Activated naive CD8-positive, alpha-beta T cell treated with anti-CD3 and anti-CD28 coated beads, Interleukin-2, amount 50 U/mL, for 16 hours (primary cell): ENCODE data around the gene CCDC117.

Experiments
- DNase-seq: peaks from one replicate; pipeline ENCODE4 v3.0.0-alpha.2; 2020; ENCODE audit warnings: low read depth, low spot score

The CCDC117 gene

DNA sequence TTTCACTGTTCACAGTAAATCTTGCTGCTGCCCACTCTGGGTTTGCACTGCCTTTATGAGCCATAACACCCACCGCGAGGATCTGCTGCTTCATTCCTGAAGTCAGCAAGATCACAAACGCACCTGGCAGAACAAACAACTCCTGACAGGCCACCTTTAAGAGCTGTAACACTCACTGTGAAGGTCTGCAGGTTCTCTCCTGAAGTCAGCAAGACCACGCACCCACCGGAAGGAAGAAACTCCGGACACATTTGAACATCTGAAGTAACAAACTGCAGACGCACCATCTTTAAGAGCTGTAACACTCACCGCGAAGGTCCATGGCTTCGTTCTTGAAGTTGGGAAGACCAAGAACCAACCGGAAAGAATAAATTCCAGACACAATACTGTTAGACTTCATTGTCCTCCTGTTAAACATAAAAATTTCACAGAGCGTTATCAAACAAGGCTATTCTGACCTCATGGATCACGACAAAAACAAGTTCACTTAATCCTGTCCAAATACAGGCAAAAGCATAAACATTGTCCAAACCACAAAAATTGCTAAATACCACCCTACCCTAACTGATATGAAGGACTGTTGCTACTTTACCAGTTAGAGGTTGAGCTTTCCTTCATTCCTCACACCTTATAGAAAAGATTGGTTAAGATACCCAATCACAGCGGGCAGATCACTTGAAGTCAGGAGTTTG lies 3.0 kb upstream of the CCDC117 start:
- DNase-seq, result no peak

DNA sequence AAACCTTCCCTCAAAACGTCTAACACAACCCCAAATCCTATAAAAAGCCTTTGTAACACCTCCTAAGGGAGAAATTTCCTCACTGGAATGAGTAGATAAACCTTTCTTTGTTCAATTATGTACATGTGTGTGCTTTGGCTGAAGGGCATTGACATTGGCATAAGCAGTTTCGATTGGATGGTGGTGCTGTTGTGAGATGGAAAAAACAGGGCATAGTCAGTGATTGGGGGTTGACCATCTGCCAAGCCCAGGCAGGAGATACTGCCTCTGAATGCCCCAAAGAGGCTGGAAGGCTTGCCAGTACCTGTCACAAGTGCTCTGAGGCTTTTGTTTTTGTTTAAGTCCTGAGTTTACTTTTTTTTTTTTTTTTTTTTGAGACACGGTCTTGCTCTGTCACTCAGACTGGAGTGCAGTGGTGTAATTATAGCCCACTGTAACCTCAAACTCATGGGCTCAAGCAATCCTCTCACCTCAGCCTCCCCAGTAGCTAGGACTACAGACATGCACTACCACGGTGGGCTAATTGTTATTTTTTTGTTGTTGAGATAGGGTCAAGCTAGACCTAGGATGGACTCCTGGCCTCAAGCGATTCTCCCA lies 1.2 kb upstream of the CCDC117 start:
- DNase-seq, result no peak

DNA sequence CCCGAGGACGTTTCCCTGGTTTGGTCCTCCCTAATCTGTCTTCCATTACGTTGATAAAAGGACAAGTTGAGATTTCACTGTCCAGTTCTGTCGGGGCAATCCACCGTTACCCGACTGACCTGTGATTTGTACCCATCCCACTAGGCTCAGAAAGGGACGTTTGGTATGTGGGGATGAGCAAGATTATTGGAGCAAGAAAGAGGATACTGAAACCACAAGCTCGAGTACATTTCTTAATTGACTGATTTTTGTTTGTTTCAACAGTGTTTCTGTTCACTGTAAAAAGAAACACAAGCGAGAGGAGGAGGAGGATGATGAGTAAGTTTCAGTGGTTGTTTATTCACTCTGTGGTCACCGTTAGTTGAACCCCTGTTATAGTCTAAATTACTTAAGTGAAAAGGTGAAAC lies 969 bp downstream of the CCDC117 start:
- DNase-seq, result no peak

DNA sequence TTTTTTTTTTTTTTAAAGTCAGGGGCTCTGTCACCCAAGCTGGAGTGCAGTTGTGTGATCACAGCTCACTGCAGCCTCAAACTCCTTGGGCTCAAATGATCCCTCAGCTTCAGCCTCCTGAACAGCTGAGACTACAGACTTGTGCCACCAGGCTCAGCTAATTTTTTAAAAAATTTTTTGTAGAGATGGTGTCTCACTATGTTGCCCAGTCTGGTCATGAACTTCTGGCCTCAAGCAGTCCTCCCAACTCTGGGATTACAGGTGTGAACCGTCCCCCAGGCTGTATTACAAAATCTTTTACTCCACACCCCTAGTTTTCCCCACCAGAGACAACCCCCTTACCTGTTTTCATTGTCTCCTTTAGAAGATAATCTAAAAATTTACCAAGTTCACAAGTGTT lies 1.9 kb downstream of the CCDC117 start:
- no peak for DNase-seq

DNA sequence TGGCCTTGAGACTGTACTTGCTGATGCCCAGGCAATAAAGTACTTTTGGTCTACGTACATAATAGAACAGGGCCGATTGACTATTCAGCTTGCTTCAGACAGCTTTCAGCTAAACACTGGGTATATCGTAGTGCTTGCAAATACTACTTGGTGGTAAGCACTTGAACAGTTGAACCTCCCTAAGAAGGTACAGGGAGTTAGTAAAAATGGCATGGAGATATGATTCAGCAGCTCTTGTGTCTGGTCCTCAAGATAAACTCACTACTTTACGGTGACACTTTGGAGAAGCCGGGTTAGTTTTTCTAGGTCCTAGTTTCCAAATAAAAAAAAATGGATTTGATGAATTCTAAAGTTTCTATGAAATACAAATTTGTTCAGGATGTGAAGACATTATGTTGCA lies 7.3 kb downstream of the CCDC117 start:
- no peak for DNase-seq

DNA sequence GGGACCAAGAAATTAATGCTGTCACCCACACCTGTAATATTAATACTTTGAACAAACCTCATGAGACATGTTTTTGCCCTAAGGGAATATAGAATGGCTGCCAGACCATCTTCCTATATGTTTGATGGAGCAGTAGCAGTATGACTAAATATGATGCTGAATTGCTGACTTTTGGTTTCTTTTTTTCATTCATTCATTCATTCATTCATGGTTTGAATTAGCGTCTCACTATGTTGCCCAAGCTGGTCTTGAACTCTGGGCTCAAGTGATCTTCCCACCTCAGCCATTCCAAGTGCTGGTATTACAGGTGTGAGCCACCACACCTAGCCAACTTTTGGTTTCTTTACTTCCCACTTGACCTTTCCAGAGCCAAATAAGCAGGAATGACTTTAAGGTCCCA lies 7.8 kb downstream of the CCDC117 start:
- DNase-seq, result no peak

DNA sequence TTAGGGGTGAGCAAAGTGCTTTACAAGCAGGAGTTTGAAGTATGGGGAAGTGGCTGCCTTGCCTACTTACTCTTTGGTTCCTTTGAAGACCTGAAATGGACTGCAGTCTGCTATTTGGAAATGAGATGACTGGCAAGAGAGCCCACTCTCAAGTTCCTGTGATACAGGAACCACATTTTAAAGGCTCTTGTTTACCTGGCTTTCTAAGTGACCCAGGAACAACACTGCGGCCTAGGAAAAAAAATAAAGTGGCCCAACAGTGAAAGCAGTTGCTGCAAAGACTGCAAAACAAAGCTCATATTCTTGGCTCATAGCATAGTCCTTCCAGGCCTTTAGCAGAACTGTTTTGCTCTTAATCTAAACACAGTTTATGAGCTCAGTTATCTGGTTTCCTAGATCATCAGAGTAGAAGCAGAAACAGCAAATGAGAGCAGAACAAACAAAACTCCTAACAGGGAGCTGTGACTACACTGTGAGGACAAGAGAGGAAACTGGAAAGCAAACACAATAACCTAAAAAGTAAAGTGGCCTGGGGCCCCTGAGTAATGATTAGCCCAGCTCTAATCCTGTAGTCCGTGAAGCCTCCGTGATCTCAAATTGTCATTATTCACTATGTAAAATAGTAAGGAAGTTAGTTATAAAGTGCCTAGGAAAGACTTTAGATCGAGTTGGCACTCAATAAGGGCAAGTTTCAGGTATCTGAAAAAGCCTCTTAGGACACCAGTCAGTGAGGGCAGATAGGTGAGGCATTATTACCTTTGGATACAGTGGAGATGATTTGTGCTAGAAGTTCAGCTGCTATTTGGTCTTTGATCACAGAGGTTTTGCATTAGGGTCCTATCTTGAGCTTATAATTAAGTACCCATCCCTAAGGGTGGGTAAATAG lies 11.5 kb downstream of the CCDC117 start:
- no peak for DNase-seq

DNA sequence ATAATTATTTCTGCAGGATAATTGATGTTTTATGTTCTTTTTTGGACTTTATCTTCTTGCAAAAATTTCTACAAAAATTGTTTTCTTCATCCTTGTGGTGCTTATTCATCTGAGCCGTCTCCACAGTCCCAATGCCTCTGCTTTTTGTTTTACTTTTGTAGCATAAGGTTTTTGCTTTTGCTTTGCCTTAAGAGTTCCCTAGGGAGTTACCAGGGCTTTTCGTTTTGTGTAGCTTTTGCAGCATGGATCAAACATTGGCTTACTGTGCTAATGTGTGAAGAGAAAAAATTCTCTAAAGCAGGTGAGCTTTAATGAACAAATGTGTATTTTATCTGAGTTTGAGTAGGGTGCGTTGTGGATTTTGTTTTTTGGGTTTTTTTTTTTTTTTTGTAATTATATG lies 16.1 kb downstream of the CCDC117 start:
- no peak for DNase-seq

DNA sequence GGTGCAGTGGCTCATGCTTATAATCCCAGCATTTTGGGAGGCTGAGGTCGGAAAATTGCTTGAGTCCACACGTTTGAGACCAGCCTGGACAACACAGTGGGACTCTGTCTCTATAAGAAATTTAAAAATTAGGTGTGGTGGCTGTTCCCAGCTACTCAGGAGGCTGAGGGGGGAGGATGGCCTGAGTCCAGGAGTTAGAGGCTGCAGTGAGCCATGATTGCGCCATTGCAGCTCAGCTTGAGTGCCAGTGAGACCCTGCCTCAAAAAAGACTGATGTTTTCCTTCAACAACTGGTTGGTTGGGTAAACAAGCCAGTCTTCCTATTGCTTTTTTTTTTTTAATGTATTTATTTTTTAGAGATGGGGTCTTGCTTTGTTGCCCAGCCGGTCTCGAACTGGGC lies 18.6 kb downstream of the CCDC117 start:
- DNase-seq, result no peak

DNA sequence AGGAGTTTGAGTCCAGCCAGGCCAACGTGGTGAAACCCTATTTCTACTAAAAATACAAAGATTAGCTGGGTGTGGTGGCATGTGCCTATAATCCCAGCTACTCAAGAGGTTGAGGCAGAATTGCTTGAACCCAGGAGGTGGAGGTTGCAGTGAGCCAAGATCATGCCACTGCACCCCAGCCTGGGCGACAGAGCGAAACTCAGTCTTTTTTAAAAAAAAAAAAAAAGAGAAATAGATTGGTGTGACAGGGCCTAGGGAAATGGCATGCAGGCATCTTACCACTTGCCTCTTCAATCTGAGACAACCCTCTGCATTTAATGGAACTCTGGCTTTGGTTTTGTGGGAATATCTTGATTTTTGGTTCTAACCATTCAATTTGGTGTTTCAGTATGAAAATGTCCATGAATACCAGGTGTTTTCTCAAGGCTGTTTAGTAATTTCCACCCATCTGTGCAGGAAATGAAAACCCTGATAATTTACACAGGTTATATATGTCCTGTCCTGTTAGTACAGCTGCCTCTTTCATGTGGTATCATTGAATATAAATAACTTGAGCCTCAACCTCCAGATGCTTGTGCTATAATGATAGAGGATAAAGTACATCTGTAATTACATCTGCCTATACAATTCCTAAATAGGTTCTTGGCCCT lies 19.5 kb downstream of the CCDC117 start:
- no peak for DNase-seq

DNA sequence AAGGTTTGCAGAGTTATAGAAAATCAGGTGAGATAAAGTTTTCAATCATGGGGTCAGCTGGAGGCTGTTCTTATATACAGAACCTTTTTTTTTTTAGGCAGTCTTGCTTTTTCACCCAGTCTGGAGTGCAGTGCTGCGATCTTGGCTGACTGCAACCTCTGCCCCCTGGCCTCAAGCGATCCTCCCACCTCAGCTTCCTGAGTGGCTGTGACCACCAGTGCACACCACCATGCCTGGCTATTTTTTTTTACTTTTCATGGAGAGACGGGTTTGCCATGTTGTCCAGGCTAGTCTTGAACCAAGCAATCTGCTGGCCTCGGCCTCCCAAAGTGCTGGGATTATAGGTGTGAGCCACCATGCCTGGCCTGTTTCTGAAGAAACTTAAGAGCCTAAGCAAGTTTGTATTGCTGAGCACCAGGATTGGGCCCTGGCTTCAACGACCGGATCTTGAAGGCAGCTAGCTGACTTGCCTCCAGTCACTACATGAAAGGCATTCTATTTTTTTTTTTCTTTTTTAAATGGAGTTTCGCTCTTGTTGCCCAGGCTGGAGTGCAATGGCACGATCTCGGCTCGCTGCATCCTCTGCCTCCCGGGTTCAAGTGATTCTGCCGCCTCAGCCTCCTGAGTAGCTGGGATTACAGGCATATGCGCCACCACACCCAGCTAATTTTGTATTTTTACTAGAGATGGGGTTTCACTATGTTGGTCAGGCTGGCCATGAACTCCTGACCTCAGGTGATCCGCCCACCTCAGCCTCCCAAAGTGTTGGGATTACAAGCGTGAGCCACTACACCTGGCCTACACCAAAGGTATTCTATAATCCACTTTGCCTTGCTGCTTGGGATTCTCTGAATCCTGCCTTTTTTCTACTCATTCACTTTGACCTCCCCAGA lies 20.2 kb downstream of the CCDC117 start:
- DNase-seq, result no peak

DNA sequence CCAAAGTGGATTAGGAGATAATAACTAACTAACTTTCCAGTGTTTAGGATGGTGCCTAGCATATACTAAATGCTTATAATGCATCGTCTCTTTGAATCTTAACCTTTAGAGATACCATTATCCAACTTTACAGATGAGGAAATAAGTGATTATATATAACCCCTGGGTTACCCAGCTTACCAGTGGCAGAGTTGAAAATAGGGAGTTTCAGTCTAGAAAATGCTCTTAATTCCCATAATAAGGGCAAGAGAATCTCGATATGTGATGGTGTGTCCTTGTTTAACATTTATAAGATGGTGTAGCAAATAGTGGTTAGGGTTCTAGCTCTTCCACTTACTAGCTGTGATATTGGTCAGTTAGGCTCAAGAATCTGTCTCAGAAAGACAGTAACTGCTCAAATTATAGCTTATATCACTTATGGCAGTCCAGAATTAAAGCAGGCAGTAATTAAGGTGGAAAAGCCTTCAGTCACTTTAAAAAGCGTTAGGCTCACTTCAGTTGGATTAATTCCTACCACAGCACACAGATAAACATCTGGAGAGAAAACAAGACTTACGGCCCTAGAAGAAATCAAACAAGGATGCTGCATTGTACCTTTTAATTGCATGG lies 21.6 kb downstream of the CCDC117 start:
- DNase-seq, result no peak

DNA sequence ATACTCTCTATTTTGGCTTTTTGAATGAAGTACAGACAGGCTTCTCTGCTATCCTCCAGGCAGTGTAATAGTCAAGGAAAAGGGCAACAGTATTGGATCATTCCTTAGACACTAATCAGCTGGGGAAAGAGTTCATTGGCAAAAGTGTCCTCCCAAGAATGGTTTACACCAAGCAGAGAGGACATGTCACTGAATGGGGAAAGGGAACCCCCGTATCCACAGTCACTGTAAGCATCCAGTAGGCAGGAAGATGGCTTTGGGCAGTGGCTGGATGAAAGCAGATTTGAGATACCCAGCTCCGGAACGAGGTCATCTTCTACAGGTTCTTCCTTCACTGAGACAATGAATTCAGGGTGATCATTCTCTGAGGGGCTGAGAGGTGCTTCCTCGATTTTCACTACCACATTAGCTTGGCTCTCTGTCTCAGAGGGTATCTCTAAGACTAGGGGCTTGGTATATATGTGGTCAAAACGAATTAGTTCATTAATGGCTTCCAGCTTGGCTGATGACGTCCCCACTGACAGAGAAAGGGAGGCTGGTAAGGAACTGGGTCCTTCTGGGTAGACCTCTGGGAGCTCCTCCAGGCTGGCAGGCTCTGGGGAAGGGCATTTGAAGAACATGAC lies 22.7 kb downstream of the CCDC117 start:
- DNase-seq, result no peak

DNA sequence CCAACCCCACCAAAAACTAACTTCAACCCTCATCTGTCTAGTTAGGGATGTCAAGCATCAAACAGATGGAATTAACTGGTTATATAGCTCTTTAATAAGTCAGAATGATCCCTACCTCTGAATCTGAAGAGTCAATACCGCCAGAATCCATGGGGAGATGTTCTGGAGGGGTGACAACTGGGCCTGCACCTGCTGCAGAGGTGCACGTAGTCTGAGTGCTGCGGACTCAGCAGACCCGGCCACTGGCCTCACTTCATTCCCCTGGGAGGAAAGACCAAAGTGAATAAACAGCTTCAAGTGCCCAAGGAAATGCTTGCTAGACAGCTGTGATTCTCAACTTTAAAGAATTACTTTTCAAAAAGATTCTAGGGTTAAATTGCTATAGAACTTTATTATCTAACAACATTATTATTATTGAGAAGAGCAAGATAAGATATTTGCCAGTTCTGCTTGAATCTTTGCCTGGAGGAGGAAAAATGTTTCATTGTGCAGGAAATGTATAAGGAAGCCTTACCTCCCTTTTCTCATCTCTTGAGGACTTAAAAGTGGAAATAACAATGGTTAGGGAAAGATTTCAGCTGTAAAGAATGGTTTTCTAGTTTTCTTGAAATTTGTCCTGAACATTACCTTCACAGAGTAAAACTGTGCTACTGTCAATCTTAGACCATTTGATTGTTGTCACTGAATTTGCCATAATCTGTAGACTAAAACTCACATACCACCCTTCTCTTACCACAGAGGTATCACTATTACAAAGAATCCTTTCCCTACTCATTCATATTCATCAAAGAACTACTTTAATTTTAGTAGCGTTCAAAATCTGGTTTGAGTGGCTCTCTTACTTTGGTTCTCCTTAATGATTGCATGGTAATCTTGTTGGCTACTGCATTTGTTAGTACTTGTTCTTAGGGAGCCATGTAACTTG lies 23.7 kb downstream of the CCDC117 start:
- DNase-seq, result no peak

DNA sequence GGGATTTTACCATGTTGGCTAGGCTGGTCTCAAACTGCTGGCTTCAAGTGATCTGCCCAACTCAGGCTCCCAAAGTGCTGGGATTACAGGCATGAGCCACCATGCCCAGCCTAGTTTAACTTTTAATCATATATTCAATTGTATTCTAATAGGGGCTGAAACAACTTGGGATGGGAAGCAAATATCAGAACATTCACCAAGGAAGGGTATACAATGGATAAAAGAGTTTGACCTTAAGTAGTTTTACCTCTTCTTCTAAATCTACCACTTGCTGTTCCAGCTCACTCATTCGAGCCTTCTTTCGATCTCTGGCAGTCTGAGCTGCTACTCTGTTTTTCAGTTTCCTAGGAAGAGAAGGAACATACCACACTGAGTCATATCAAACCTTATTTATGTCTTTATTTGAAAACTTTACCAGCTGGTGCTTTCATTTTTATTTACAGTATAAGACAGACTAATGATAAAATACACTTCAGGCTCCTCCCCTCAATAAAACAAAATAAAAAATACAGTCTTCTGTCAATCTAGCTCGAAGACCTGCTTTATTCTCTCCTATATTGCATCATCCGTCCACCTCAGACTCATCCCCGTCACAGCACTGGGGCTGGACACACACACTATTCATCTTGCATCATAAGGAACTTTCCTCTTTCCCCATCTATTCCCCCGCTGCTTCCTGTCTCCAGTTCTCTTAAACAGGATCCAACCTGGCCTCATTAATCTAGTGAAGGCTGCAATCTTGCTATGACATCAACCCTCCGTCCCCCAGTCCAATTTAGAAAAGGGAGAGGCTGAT lies 26.5 kb downstream of the CCDC117 start:
- DNase-seq, result no peak

DNA sequence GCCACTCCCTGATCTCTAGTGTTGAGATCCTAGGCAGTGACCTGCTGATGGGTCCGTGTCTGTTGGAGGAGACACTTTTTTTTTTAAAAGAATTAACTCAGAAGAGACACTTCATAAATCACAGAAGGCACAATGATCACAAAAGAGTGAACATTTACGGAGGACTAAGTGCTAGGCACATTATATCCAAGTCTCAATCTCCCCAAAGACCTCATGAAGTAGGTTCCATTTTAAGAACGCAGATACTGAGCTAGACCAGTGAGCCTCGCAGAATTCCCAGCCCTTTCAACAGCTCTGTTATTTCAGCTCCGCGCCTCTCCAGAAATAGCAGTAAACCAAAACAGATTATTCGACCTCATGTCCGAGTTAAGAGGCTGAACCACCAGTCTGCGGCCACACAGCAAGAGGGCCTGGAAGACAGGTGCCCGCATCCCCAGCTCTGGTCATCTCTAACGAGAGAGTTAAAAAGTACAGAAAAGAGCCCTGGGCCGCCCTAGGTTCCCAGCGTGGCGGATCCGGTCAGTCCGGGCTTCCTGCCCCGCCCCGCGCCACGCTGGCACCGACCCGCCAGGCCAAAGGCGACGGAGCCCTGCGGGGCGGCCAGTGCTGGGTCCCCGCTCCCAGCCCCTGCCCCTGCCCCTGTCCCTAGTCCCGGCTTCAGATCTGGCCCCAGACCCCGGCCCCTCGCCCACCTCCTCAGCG lies 27.3 kb downstream of the CCDC117 start:
- DNase-seq, result no peak

DNA sequence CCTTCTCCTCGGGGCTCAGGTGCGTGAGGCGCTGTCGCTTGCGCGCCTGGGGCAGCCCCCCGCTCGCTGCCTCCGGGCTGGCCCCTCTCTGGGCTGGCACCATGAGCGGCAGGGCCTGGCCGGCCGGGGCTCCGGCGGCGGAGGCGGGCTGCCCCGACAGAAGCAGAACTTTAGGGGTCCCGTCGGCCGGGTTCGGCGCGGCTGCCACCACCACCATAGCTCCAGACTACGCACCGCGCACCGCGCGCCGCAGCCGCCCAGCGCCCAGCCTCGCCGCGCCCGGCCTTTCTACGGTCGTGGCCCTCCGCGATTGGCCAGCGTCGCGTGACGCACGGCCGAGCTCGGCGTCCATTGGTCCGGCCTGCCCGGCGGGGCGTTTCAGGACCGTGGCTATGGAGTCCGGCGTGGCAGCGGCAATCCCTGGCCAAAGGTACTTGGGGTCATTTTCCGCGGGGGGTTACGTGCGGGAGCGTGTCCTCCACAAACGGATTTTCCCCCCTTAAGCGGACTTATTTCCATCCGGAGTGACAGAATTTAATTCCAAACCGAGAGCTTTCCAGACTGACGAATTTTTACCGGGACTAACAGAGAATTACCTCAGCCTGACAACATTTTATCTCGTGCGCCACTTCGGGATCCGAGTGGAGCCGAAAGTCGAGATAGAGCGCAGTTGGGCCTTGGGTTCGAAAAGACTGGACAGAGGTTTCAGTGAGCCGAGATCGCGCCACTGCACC lies 28.0 kb downstream of the CCDC117 start, which contains the start of gene XBP1:
XBP1 (minus strand) TSS at position 262 of the 734 bp plus-strand sequence.
- peak; percentile 72 for DNase-seq
